Hematopoietic multipotent progenitor cell treated with erythropoietin and hydrocortisone succinate and interleukin-3 and kit ligand, for 15 days (in vitro differentiated cells): Measurements from ENCODE around the gene BCL7A.
A peak's percentile ranks its signal among the peaks of the same experiment; 100 is the strongest.

ENCODE experiments used
- DNase-seq: peaks from one replicate; pipeline ENCODE4 v3.0.0-alpha.2; 2015; ENCODE audit warnings: low spot score

BCL7A gene

GRCh38 chr12:122079033-122079531 is 57.4 kb downstream of the BCL7A start:
- peak; percentile 56 for DNase-seq

- DNase-seq, result peak; percentile 35
These were observed 57.9 kb downstream of the BCL7A start for GRCh38 chr12:122079532-122080081.

GRCh38 chr12:122080149-122081082 is 58.7 kb downstream of the BCL7A start:
- peak; percentile 60 for DNase-seq

- DNase-seq, result peak; percentile 71
These were observed 59.5 kb downstream of the BCL7A start for GRCh38 chr12:122081083-122081696.

GRCh38 chr12:122081697-122082221 is 60.1 kb downstream of the BCL7A start:
- peak; percentile 49 for DNase-seq

- DNase-seq, result peak; percentile 70
These were observed 61.1 kb downstream of the BCL7A start for GRCh38 chr12:122082621-122083356.

- DNase-seq, result no peak
These were observed 63.2 kb downstream of the BCL7A start for GRCh38 chr12:122084857-122085405.

- peak; percentile 69 for DNase-seq
These were observed 63.9 kb downstream of the BCL7A start for GRCh38 chr12:122085591-122085990.

GRCh38 chr12:122086116-122086515 is 64.4 kb downstream of the BCL7A start:
- no peak for DNase-seq

- DNase-seq, result peak; percentile 48
These were observed 65.1 kb downstream of the BCL7A start for GRCh38 chr12:122086641-122087285.

GRCh38 chr12:122087431-122088178 is 65.9 kb downstream of the BCL7A start:
- DNase-seq, result peak; percentile 49

- no peak for DNase-seq
These were observed 66.6 kb downstream of the BCL7A start for GRCh38 chr12:122088179-122088810.

- peak; percentile 26 for DNase-seq
These were observed 67.4 kb downstream of the BCL7A start for GRCh38 chr12:122089077-122089476.

GRCh38 chr12:122090759-122091515 is 69.3 kb downstream of the BCL7A start:
- peak; percentile 20 for DNase-seq

- DNase-seq, result no peak
These were observed 71.6 kb downstream of the BCL7A start for GRCh38 chr12:122093098-122093883.

- DNase-seq, result no peak
These were observed 72.6 kb downstream of the BCL7A start for GRCh38 chr12:122094137-122094734.

- no peak for DNase-seq
These were observed 73.3 kb downstream of the BCL7A start for GRCh38 chr12:122094735-122095631.
